ENCODE measurements around the gene COX7A2L. TPM values are rescaled to one million over a fixed set of nuclear protein-coding genes. Genes with fewer than 3 reads are reported as not detected.

COX7A2L gene
- total and polyA plus RNA-seq, 2 of the 8 experiments (the other 6 are each of a cell fraction or from before 2014, with no cell fraction given) = 85.6 to 114 TPM

- TF ChIP-seq, protein P1, sequence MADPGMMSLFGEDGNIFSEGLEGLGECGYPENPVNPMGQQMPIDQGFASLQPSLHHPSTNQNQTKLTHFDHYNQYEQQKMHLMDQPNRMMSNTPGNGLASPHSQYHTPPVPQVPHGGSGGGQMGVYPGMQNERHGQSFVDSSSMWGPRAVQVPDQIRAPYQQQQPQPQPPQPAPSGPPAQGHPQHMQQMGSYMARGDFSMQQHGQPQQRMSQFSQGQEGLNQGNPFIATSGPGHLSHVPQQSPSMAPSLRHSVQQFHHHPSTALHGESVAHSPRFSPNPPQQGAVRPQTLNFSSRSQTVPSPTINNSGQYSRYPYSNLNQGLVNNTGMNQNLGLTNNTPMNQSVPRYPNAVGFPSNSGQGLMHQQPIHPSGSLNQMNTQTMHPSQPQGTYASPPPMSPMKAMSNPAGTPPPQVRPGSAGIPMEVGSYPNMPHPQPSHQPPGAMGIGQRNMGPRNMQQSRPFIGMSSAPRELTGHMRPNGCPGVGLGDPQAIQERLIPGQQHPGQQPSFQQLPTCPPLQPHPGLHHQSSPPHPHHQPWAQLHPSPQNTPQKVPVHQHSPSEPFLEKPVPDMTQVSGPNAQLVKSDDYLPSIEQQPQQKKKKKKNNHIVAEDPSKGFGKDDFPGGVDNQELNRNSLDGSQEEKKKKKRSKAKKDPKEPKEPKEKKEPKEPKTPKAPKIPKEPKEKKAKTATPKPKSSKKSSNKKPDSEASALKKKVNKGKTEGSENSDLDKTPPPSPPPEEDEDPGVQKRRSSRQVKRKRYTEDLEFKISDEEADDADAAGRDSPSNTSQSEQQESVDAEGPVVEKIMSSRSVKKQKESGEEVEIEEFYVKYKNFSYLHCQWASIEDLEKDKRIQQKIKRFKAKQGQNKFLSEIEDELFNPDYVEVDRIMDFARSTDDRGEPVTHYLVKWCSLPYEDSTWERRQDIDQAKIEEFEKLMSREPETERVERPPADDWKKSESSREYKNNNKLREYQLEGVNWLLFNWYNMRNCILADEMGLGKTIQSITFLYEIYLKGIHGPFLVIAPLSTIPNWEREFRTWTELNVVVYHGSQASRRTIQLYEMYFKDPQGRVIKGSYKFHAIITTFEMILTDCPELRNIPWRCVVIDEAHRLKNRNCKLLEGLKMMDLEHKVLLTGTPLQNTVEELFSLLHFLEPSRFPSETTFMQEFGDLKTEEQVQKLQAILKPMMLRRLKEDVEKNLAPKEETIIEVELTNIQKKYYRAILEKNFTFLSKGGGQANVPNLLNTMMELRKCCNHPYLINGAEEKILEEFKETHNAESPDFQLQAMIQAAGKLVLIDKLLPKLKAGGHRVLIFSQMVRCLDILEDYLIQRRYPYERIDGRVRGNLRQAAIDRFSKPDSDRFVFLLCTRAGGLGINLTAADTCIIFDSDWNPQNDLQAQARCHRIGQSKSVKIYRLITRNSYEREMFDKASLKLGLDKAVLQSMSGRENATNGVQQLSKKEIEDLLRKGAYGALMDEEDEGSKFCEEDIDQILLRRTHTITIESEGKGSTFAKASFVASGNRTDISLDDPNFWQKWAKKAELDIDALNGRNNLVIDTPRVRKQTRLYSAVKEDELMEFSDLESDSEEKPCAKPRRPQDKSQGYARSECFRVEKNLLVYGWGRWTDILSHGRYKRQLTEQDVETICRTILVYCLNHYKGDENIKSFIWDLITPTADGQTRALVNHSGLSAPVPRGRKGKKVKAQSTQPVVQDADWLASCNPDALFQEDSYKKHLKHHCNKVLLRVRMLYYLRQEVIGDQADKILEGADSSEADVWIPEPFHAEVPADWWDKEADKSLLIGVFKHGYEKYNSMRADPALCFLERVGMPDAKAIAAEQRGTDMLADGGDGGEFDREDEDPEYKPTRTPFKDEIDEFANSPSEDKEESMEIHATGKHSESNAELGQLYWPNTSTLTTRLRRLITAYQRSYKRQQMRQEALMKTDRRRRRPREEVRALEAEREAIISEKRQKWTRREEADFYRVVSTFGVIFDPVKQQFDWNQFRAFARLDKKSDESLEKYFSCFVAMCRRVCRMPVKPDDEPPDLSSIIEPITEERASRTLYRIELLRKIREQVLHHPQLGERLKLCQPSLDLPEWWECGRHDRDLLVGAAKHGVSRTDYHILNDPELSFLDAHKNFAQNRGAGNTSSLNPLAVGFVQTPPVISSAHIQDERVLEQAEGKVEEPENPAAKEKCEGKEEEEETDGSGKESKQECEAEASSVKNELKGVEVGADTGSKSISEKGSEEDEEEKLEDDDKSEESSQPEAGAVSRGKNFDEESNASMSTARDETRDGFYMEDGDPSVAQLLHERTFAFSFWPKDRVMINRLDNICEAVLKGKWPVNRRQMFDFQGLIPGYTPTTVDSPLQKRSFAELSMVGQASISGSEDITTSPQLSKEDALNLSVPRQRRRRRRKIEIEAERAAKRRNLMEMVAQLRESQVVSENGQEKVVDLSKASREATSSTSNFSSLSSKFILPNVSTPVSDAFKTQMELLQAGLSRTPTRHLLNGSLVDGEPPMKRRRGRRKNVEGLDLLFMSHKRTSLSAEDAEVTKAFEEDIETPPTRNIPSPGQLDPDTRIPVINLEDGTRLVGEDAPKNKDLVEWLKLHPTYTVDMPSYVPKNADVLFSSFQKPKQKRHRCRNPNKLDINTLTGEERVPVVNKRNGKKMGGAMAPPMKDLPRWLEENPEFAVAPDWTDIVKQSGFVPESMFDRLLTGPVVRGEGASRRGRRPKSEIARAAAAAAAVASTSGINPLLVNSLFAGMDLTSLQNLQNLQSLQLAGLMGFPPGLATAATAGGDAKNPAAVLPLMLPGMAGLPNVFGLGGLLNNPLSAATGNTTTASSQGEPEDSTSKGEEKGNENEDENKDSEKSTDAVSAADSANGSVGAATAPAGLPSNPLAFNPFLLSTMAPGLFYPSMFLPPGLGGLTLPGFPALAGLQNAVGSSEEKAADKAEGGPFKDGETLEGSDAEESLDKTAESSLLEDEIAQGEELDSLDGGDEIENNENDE (IDR thresholded peaks at IDR 0.05; ENCODE audit: insufficient replicate concordance, low read length) = no peak
- TF ChIP-seq RBBP5 (IDR thresholded peaks at IDR 0.05; ENCODE audit: borderline replicate concordance, low read depth, low read length) (no peak), POLR2AphosphoS5 (IDR thresholded peaks at IDR 0.05; ENCODE audit: low read depth, low read length) (no peak), CHD2 (IDR thresholded peaks at IDR 0.05; ENCODE audit: low read length) (no peak), TBP (IDR thresholded peaks at IDR 0.05; ENCODE audit: low read depth, low read length) (no peak), ASH2L (IDR thresholded peaks at IDR 0.05; ENCODE audit: low read length) (no peak), MAFK (IDR thresholded peaks at IDR 0.05; ENCODE audit: low read depth, low read length) (no peak), JUND (IDR thresholded peaks at IDR 0.05; ENCODE audit: low read length) (no peak), EZH2 (IDR thresholded peaks at IDR 0.05; ENCODE audit: low read depth, low read length, severe bottlenecking) (no peak), ATF3 (IDR thresholded peaks at IDR 0.05; ENCODE audit: insufficient read depth, low read depth, low read length) (no peak), TAF1 (IDR thresholded peaks at IDR 0.05; ENCODE audit: low read depth, low read length) (no peak)
Measured at GRCh38 chr2:42324244-42324643, 36.8 kb downstream of the COX7A2L start (continued).

Data from H1 (cell line).